HepG2 (cell line): ENCODE results near the gene MED25. TPM values are rescaled to one million over a fixed set of nuclear protein-coding genes. Genes with fewer than 3 reads are reported as not detected.

ENCODE experiments used
- ADNP ChIP-seq: sonication (generic); formaldehyde crosslinking; IDR thresholded peaks from 2 replicates; pipeline ENCODE4 v1.4.0; 2020; ENCODE audit warnings: missing genetic modification reagents
- ARHGAP35 ChIP-seq: sonication (generic); formaldehyde crosslinking; IDR thresholded peaks from 2 replicates; pipeline ENCODE4 v1.9.0; 2022; ENCODE audit warnings: mild to moderate bottlenecking, inconsistent platforms, moderate library complexity, missing genetic modification reagents, borderline replicate concordance
- ATF1 ChIP-seq: IDR thresholded peaks from 2 replicates; pipeline ENCODE4 v1.6.1; 2016; ENCODE audit warnings: mild to moderate bottlenecking, control low read depth
- CTCF ChIP-seq: sonication (generic); formaldehyde crosslinking; IDR thresholded peaks from 2 replicates; pipeline ENCODE4 v1.5.0; 2020; ENCODE audit warnings: mild to moderate bottlenecking, missing genetic modification reagents, moderate library complexity
- GLI4 ChIP-seq: sonication (generic); formaldehyde crosslinking; IDR thresholded peaks from 2 replicates; pipeline ENCODE4 v1.5.1; 2020; ENCODE audit warnings: missing genetic modification reagents, mild to moderate bottlenecking, moderate library complexity, borderline replicate concordance
- HNRNPK ChIP-seq: fragments of 200-400 bp; formaldehyde crosslinking; IDR thresholded peaks from 2 replicates; pipeline ENCODE4 v1.6.1; 2018; ENCODE audit warnings: low read length, low read depth, moderate library complexity, mild to moderate bottlenecking; ENCODE audit not compliant: poor library complexity, severe bottlenecking
- NFIB ChIP-seq: sonication (generic); formaldehyde crosslinking; IDR thresholded peaks from 2 replicates; pipeline ENCODE4 v1.9.0; 2021; ENCODE audit warnings: missing genetic modification reagents, mild to moderate bottlenecking, borderline replicate concordance
- PHB2 ChIP-seq: fragments of 450-650 bp; IDR thresholded peaks from 2 replicates; pipeline ENCODE4 v1.6.1; 2018; ENCODE audit not compliant: partially characterized antibody
- PHF20 ChIP-seq: sonication (generic); formaldehyde crosslinking; IDR thresholded peaks from 2 replicates; pipeline ENCODE4 v1.5.0; 2020; ENCODE audit warnings: mild to moderate bottlenecking, missing genetic modification reagents
- PTBP1 ChIP-seq: fragments of 200-400 bp; formaldehyde crosslinking; IDR thresholded peaks from 2 replicates; pipeline ENCODE4 v1.6.1; 2018; ENCODE audit warnings: low read length, low read depth; ENCODE audit not compliant: poor library complexity, severe bottlenecking
- SRSF4 ChIP-seq: fragments of 200-400 bp; formaldehyde crosslinking; IDR thresholded peaks from one replicate; pipeline ENCODE4 v1.6.1; 2018; ENCODE audit warnings: mild to moderate bottlenecking, low read depth, low read length, moderate library complexity; ENCODE audit not compliant: poor library complexity, severe bottlenecking
- STAT5B ChIP-seq: sonication (generic); formaldehyde crosslinking; IDR thresholded peaks from 2 replicates; pipeline ENCODE4 v1.4.0; 2020; ENCODE audit warnings: missing genetic modification reagents
- SUZ12 ChIP-seq: fragments of 150-350 bp; IDR thresholded peaks from 2 replicates; pipeline ENCODE4 v1.6.1; 2014; ENCODE audit warnings: low read depth, low read length
- TCF7L2 ChIP-seq: IDR thresholded peaks from 2 replicates; pipeline ENCODE4 v1.6.1; 2011; ENCODE audit warnings: mild to moderate bottlenecking, low read depth, low read length, moderate library complexity
- ZBTB33 ChIP-seq: sonication (generic); formaldehyde crosslinking; IDR thresholded peaks from 2 replicates; pipeline ENCODE4 v1.4.0; 2020; ENCODE audit warnings: missing genetic modification reagents
- ZMYM3 ChIP-seq: sonication (generic); formaldehyde crosslinking; IDR thresholded peaks from 2 replicates; pipeline ENCODE4 v1.5.1; 2020; ENCODE audit warnings: mild to moderate bottlenecking, missing genetic modification reagents
- ZNF710 ChIP-seq: sonication (generic); formaldehyde crosslinking; IDR thresholded peaks from 2 replicates; pipeline ENCODE4 v1.5.0; 2020; ENCODE audit warnings: mild to moderate bottlenecking, missing genetic modification reagents, borderline replicate concordance
- ZNF740 ChIP-seq: sonication (generic); formaldehyde crosslinking; IDR thresholded peaks from 2 replicates; pipeline ENCODE4 v1.4.0; 2020; ENCODE audit warnings: missing genetic modification reagents
- polyA plus RNA-seq, 8 experiments: library from polyadenylated mRNA; depleted of rRNA in 3 of 8; stranded (reverse) in 7 of 8; unstranded in 1 of 8; fragments of >200 nt; fragmentation: Illumina TruSeq in 4 of 8; extraction: Trizol in 4 of 8; gene quantifications; 2 replicates each; pipeline versions ENCODE4 v1.2.1 to v1.2.3, GENCODE V29; 2011 to 2016; ENCODE audit warnings: low read depth in 4 of 8, missing spikeins in 1 of 8, mixed read lengths in 1 of 8; ENCODE audit not compliant: insufficient read depth in 1 of 8
- total RNA-seq, 5 experiments: library from RNA; depleted of rRNA; stranded (reverse); fragments of >200 nt; fragmentation: Illumina TruSeq; extraction: Trizol; gene quantifications; 2 replicates each; pipeline ENCODE4 v1.2.3, GENCODE V29; 2016; ENCODE audit warnings: low read depth in 1 of 5

The MED25 gene
- total and polyA plus RNA-seq, 2 of the 13 experiments (the other 11 are each of a cell fraction or from before 2014, with no cell fraction given): 11.1 to 15.1 TPM

- TF ChIP-seq ZBTB33 (CRISPR knock-in tag) (peak; percentile 86), STAT5B (CRISPR knock-in tag) (no peak), GLI4 (CRISPR knock-in tag) (no peak), SRSF4 (no peak), ZNF740 (0 out of 2 replicates have a peak, but pooled peaks have one; percentile 44), PHF20 (CRISPR knock-in tag) (no peak), SUZ12 (no peak), ATF1 (CRISPR knock-in tag) (no peak), PTBP1 (no peak), NFIB (CRISPR knock-in tag) (no peak), ZMYM3 (CRISPR knock-in tag) (peak; percentile 84), ARHGAP35 (CRISPR knock-in tag) (no peak), PHB2 (no peak), ZNF710 (CRISPR knock-in tag) (no peak), ADNP (CRISPR knock-in tag) (0 out of 2 replicates have a peak, but pooled peaks have one; percentile 42), HNRNPK (peak; percentile 23), CTCF (CRISPR knock-in tag) (peak; percentile 55), TCF7L2 (no peak)
Observed at GRCh38 chr19:49862391-49863253, 44.5 kb downstream of the MED25 start (continued).
